GM21447 (cell line): Measurements from ENCODE around the gene TRIM47.
A peak's percentile ranks its signal among the peaks of the same experiment; 100 is the strongest.
"Not testable (repeated sequence)": the region's sequence is repeated elsewhere in the genome, so short reads cannot be mapped to it uniquely, and the experiment has no call there.

Experiments used
- ATAC-seq: cut with Tn5 transposase; IDR thresholded peaks from one replicate; pipeline ENCODE4 v1.9.1; 2021; ENCODE audit not compliant: unreplicated experiment

TRIM47 gene

GRCh38 chr17:75872434-75873351, 5.7 kb downstream of the TRIM47 start:
- no peak for ATAC-seq

- not testable (repeated sequence) for ATAC-seq
Measured at GRCh38 chr17:75870228-75870627, 8.2 kb downstream of the TRIM47 start.

- no peak for ATAC-seq
Measured at GRCh38 chr17:75869282-75870141, 8.9 kb downstream of the TRIM47 start.

GRCh38 chr17:75868730-75869281, 9.6 kb downstream of the TRIM47 start:
- not testable (repeated sequence) for ATAC-seq

GRCh38 chr17:75865404-75866188, 12.8 kb downstream of the TRIM47 start:
- ATAC-seq: not testable (repeated sequence)

- not testable (repeated sequence) for ATAC-seq
Measured at GRCh38 chr17:75864887-75865286, 13.5 kb downstream of the TRIM47 start.

GRCh38 chr17:75864448-75864871, 13.9 kb downstream of the TRIM47 start:
- ATAC-seq: peak; percentile 93

GRCh38 chr17:75861927-75862317, 16.5 kb downstream of the TRIM47 start:
- ATAC-seq: no peak

- ATAC-seq: not testable (repeated sequence)
Measured at GRCh38 chr17:75859358-75859757, 19.0 kb downstream of the TRIM47 start.

- ATAC-seq: no peak
Measured at GRCh38 chr17:75856062-75856756, 22.2 kb downstream of the TRIM47 start.

GRCh38 chr17:75855310-75856061, 22.9 kb downstream of the TRIM47 start, which contains the start of gene WBP2:
Gene WBP2 (minus strand): TSS chr17:75855335. CDS start chr17:75855297, 38 bp downstream.
- peak; percentile 80 for ATAC-seq

GRCh38 chr17:75854881-75855309, 23.5 kb downstream of the TRIM47 start:
- ATAC-seq: no peak

- no peak for ATAC-seq
Measured at GRCh38 chr17:75854101-75854748, 24.2 kb downstream of the TRIM47 start.

- no peak for ATAC-seq
Measured at GRCh38 chr17:75853433-75853832, 24.9 kb downstream of the TRIM47 start.

- ATAC-seq: not testable (repeated sequence)
Measured at GRCh38 chr17:75851693-75851991, 26.7 kb downstream of the TRIM47 start.

- ATAC-seq: no peak
Measured at GRCh38 chr17:75850928-75851692, 27.3 kb downstream of the TRIM47 start.

GRCh38 chr17:75849724-75850123, 28.7 kb downstream of the TRIM47 start:
- ATAC-seq: no peak

- ATAC-seq: no peak
Measured at GRCh38 chr17:75849279-75849646, 29.1 kb downstream of the TRIM47 start.
